Effector CD8-positive, alpha-beta T cell (primary cell): ENCODE results near the gene NR6A1.

ENCODE experiments used
- DNase-seq: peaks from one replicate; lab custom pipeline; 2025; lab: John Stamatoyannopoulos, UW
- total RNA-seq, 4 experiments: gene quantifications; one replicate each; lab custom pipeline; 2026; lab: John Stamatoyannopoulos, UW

The NR6A1 gene
- 0.12 to 1.7 (median 0.67) reads per million in 4 experiments for total RNA-seq

DNA sequence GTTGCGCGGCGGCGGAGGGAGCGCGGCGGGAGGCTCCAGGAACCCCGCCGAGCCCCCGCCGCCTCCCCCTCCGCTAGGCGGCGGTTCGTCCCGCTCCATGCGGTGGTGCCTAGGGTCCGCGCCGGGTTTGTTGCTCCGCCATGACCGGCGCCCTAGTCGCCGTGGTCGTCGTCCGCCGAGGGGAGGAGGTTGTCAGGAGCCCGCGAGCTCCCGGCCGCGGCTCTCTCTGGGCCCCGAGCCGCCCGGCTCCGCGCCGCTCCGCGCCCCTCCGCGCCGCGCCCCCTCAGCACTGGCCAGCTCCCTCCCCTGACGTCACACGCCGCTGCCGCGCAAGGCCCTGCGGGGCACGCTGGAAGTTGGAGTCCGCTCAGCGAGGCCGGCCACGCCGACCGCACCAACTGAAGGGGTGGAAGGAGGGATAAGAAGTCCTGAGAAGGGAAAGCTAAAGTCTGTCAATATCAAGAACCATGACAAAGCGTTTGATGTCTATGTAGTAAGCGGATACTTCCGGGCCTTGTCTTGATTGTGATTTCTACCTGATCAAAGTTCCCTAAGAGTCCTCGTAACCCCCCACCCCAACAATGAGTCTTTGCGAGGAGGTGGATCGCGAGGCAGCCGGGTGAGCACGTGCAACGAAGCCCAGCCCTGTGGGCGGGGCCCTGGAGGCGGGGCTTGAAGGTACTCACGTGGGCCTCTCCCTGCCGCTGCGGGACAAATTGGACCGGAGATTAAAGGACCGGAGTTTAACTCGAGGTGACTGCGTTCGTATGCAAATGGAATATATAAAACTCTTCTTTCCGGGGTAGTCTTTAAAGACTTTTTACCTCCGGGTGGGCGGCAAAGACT lies at the start of gene NR6A1:
Gene NR6A1 (minus strand): TSS at position 291 of the 846 bp plus-strand sequence.
- peak; percentile 86 for DNase-seq

DNA sequence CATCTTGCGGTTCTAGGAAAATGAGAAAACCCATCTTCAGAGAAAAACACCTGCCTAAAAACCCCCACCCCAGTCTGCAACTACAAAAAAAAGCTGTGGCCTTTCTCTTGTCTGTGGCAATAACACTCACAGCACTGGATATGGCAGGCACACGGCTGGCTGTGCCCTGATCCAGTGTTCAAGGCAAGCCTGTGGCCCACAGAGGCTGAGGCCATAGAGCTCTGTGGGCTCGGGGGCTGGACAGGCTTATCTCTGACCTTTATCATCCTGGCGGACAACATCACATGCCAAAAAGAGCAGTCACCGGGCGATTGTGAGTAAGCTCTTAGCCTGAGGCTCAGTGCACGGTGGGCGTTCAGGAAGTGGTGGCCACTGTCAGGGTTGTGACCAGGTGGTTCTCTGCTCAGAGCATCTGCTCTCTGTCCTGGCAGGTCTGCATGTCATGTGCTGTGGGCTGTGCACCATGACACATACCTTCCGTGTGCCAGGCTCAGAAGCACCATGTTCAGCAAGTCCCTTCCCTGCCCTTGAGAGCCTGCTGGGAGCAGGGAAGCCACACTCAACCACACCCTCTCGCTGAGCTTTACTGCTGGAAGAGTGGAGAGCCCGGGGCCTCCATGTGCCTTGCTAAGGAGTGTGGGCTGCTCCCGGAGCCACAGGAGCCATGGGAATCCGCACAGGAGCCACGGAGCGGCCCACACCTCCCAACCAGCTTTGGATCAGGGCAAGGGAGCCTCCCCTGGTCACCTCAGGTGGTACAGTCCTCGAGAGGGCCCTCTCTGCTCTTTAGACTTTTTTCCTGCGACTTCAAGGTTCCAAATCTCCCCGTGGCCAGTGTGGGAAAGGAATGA lies 47.5 kb upstream of the NR6A1 start:
- DNase-seq = no peak

DNA sequence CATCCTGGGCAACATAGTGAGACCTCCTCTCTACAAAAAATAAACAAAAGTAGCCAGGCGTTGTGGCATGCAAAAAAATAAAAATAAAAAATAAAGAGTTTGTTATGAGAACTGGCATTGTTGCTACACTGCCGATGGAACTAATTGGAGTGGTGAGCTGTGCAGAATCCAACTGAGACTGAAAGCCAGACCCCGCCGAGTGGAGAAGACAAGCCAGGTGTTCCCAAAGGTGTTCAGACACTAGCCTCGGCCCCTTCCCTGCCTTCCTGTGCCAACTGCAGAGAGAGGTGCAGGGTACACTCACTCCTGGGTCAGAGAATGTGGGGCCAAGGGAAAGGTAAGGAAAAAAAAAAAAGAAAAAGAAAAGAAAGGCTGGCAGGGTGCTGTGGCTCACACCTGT lies 44.5 kb upstream of the NR6A1 start:
- DNase-seq = no peak

DNA sequence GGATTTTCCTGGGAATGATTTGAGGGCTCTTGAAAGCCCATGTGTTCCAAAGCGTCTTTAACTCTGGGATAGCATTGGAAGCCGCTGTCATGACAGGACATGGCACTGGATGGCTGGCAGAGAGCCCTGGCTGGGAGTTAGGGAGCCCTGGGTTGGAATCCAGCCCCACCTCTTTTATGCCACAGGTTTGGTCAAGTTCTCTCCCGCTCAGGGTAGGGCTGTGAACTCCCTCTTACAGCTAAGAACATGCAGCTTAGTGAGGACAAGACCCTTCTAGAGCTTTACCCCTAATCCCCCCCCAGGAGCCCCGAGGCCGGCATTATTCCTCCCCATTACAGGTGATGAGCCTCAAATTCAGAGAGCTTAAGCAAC lies 43.0 kb upstream of the NR6A1 start:
- DNase-seq = no peak

DNA sequence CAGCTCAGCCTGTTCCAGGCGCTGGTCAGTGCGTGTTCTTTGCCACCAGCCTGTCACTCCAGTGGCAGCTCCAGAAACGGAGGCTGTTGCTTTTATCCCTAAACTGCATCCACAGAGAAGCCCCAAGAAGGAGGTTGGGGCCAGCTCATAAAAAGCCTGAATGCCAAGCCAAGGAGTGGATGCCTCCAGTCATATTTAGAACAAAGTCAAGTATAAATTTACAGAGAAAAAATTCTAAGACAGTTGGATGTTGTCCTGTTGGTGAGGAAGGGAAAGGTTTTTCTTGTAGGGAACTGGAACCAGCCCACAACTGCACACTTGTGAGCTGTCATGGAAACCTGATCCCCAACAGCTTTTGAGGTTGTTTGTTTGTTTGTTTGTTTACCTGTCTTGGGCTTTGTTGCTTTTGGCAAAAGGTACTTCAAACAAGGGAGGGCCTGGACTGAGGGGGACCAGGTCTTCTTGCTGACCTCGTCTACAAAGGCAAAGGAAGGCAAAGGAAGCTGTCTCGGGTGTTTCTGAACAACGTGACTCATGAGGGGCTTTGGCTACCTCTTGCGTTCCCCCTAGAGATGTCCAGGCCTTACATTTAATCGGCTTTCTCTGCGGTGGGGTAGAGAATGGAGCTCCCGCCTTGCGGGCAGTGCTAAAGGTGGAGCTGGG lies 42.5 kb upstream of the NR6A1 start:
- DNase-seq = no peak

DNA sequence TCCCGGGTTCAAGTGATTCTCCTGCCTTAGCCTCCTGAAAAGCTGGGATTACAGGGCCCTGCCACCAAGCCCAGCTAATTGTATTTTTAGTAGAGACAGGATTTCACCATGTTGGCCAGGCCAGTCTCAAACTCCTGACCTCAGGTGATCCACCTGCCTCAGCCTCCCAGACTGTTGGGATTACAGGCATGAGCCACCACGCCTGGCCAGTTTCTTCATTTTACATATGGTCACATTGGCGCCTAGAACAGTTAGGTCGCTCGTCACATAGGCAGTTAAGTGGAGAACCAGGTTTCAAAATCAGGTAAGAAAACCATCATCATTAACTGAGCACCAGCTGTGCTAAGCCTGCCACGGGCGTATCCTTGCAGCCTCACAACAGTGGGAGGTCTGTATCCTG lies 41.9 kb upstream of the NR6A1 start:
- no peak for DNase-seq

DNA sequence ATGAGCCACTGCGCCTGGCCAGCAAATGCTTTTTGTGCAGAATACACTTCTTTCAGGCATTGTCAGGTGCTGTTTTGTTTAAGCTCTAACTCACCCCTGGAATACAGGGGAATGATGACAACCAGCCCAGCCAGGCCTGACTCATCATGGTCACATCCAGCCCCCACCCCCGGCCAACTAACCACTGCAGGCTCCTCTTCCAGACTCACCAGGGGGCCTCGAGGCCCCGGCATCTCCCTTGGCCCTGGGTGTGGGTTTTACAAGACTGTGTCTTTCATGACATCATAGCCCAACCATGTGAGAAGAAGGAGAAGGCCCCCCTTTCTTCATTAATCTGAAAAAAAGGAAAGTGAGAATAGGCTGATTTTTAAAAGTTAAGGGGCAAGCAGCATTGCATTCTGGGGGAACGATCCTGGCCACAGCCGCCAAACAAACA lies 41.3 kb upstream of the NR6A1 start:
- DNase-seq = no peak

DNA sequence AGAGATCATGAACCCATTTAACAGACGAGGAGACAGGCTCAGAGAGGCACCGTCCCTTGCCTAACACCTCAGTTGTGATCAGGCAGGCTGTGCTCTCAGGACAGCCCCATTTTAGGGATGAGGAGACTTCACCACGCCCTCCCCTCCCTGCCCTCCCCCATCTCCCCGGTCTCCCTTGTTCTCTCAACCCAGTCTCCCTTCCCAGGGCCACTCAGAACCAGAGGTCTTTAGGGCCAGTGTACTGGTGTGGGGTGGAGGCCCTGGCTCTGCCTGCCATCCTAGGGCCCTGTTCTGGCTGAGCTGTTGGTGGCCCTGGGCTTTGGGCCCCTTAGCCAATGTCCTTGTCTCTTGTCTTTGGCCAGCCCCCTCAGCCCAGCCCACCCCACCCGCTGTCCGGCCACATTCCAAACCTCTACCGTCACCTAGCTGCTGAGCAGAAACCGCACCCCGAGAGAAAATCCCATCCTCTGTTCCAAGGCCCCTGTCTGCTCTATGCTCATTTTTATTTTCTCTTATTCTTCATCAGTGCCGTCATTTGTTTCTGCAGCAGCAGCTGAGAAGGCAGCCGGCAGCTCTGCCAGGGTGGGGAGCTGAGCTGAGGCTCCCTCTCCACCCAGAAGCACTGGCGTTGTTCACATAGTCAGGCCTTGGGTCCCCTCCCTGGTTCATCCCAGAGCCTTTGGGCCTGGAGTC lies 39.7 kb upstream of the NR6A1 start:
- DNase-seq = no peak

DNA sequence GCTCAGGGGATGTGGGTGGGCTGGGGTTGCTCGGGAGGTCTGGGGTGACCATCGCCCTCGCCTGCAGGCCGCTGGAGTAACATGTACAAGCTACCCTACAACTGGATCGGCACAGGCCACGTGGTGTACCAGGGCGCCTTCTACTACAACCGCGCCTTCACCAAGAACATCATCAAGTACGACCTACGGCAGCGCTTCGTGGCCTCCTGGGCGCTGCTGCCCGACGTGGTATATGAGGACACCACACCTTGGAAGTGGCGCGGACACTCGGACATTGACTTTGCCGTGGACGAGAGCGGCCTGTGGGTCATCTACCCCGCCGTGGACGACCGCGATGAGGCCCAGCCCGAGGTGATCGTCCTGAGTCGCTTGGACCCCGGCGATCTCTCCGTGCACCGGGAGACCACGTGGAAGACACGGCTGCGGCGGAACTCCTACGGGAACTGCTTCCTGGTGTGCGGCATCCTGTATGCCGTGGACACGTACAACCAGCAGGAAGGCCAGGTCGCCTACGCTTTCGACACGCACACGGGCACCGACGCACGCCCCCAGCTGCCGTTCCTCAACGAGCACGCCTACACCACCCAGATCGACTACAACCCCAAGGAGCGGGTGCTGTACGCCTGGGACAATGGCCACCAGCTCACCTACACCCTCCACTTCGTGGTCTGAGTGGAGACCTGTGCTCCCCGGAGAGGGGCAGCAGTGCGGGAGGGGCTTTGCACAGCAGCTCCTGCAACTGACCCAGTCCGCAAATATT lies 38.8 kb upstream of the NR6A1 start:
- no peak for DNase-seq

DNA sequence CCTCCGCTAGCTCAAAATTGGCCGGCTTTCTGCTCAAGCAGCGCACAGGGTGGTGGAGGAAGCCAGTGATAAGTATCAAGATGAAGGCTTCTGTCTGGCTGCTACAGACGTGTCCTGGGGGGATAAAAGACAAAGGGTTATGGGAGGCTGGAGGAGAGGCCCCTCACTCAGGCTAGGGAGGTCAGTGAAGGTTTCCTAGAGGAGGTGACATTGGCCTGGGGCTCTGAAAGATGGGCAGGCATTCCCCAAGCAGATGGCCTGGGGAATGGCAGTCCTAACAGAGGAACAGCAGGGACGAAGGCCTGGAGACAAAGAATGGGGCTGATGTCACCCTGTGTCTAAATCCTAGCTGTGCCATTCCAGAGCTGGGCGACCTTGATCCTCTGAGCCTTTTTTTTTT lies 38.1 kb upstream of the NR6A1 start:
- DNase-seq = no peak

DNA sequence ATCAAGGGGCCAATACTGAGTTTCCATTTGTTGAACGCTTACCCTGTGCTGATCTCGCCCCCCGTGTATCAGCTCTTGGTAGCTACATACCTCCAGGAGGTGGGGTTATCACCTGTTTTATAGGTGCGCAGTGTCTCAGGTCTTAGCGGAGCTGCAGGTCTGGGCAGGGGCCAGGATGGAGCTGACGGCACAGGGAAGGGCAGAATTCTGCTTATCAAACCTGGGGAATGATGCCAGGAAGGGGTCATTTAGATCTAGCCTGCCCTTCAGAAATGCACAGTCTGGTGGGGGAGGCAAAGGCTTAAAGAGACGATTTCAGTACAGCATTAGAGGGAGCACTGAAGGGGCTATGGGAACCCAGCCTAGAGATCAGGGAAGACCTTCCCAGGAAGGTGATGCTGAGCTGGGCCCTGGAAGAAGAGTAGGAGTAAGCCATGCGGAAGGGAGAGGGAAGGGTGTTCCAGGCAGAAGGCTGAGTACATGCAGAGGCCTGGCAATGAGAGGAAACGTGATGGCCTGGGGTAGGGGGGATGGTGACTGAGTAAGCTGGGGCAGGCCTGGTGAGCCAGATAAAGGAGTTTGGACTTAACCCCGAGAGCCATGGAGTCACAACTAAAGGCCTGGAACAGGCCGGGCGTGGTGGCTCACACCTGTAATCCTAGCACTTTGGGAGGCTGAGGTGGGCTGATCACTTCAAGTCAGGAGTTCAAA lies 37.3 kb upstream of the NR6A1 start:
- DNase-seq = no peak

DNA sequence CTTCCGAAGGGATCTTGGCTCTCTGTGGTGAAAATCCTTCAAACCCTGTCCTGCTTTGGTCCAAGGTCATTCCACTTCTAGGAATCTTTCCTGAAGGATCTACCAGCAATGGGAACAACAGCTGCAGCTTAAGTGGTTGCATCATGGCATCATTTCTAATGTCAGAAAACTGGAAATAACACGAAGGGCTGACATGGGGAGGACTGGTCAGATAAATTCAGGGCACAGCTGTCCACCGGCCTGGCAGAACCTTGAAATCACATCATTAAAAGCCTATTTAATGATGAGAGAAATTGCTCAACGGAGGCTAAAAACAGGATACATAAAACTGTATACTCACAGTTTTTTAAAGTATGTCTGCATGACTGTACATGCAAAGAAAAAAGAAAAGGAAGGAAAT lies 34.1 kb upstream of the NR6A1 start:
- DNase-seq = no peak

DNA sequence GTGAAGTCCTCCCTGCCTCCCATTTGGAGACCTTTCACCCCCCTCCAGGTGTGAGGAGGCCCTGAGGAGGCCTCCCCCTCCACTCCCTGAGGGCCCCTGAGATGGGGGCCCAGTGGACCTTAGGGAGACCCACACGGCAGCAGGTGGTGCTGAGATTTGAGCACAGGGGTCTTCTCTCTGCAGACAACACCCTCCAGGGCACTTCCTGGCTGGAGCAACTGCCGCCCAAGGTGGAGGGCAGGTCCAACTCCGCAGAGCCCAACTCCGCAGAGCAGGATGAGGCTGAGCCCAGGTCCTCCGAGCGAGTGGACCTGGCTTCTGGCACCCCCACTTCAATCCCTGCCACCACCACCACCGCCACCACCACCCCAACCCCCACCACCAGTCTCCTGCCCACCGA lies 32.8 kb upstream of the NR6A1 start:
- DNase-seq = no peak

DNA sequence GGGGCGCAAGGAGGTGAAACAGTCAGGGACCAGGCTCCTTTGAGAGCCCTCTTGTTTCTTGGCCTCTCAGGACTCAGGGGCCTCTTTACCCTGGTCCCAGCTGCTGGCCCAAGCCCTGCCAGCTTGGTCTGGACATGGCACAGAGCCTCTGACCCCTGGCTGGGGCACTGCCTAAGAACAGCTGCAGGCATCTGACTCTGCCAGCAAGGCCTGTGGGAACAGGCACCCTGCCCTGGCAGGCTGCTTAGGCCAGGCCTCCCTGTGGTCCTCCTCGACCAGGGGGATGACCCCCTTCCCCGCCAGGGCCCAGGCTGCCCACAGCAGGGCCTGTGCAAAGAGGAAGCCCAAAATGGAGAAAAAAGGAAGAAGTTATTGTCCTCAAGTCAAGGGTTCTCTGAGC lies 31.3 kb upstream of the NR6A1 start:
- no peak for DNase-seq

DNA sequence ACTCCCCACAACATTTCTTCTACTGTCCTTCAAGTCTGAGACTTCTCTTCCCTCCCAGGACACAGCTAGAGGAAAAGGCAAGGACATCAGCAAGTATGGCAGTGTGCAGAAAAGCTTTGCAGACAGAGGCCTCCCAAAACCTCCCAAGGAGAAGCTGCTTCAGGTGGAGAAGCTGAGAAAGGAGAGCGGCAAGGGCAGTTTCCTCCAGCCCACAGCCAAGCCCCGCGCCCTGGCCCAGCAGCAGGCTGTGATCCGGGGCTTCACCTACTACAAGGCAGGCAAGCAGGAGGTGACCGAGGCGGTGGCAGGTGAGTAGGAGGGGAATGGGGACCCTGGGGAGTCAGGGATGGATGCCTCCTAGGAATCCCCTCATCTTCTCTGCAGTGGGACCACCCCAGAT lies 30.2 kb upstream of the NR6A1 start:
- DNase-seq = no peak

DNA sequence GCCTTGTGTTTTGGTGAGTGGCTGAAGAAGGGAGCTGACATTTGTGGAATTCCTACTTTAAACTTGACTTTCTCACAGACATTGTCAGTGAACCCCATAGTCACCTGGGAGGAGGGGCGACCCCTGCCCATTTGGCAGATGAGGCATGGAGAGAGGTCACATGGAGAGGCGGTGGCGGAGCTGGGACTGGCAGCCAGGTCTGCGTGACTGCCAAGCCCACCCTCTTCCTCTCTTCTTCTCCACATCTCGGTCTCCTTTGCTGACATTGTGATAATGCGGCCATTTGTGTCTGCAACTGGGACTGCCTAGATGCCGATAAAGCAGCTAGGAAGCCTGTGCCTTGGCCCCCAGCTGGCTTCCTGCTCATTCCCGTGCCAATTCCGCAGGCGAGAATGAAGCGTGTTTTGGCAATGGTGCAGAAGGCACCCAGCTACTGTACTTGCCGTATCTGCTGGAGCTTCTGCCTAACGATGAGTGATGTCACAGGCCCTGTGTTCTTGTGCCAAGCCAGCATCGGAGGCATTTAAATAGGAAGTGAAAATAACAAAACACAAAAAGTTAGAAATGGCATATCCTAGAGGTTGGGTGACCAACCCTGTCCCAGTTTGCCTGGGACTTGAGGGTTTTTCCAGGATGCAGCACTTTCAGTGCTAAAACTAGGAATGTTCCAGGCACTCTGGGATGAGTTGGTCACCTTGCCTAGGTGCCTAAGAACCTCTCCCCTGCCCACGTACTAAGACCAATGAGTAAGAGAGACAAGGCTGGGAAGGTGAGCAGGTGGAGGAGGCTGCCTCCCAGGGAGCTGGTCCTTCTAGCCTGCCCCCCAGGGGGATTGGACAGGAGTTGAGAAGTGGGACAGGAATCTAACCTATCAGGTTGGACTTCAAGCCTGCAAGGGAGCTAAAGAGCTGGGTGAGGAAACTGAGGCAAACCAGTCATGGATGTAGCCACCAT lies 29.5 kb upstream of the NR6A1 start:
- no peak for DNase-seq

DNA sequence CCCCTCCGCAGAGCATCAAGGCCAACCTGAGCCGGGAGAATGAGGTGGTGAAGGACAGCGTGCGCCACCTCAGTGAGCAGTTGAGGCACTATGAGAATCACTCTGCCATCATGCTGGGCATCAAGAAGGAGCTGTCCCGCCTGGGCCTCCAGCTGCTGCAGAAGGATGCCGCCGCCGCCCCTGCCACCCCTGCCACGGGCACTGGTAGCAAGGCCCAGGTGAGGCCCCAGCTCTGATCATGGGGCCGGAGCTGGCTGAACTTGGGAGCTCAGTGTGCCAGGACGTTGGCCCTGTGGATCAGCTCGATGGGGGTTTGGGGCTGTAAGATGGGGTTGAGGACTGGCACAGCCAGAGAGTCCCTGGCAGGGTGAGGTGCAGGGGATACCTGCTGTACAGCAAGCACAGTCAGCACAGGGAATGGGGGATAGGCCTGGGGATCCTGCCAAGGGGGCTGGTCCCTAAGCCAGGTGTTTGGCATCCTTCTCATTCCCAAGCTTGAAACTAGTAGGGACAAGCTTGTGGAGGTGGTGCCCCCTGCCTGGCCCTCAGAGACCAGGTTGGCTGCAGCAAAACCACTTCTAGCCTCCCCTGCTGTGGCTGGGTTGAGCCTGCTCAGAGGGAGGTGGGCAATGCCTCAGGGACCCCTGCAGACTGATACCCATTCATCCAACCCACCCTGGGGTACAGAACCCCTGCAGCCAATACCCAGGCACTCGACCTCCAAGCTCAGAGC lies 28.3 kb upstream of the NR6A1 start:
- DNase-seq = no peak

DNA sequence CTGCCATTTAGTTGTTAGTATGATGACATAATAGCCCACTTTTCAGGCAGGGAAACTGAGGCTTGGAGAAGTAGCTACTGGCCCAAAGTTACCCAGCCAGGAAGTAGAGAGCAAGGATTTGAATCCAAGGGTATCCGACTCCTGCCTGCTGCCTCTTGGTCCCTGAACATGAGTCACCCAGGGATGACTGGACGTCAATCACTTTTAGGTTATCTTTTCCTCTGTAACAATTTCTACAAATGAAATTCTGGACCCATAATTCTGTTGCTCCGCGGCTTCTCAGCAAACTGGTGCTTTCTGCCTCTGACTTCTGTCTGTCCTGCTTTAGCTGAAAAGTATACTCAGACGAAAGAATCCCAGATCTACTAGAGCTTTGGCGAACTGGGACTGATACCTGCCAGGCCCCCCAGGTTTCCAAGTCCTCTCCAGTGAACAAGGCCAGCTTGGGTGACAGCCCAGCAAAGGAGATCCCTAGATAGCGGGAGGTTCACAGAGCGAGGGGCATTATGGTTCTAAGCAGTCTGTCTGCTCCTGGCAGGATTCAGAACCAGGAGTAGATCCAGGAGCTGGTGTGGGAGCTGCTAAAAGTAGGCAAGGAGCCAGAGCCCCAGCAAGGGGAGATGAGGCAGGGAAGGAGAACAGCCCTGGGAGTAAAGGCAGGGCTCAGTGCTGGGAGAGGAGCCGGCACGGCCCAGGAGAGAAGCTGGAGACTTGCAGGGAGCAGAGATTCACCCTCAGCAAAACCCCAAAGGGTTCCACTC lies 26.4 kb upstream of the NR6A1 start:
- no peak for DNase-seq
